Inferior parietal cortex (tissue), 1 donor: Measurements from ENCODE around the gene ACE2.

Experiments used
- DNase-seq: peaks from one replicate; pipeline ENCODE4 v3.0.0-alpha.2; 2016; ENCODE audit errors: extremely low spot score

The ACE2 gene

GRCh38 chrX:15511563-15511962 is 89.2 kb downstream of the ACE2 start:
- DNase-seq: no peak
